SH-SY5Y (cell line): ENCODE measurements around the gene NMB.

Source experiments
- GATA2 ChIP-seq: IDR thresholded peaks from 2 replicates; pipeline ENCODE4 v1.6.1; 2011; ENCODE audit warnings: mild to moderate bottlenecking, low read depth, low read length
- GATA3 ChIP-seq: IDR thresholded peaks from 2 replicates; pipeline ENCODE4 v1.6.1; 2011; ENCODE audit warnings: low read depth, mild to moderate bottlenecking, low read length, moderate library complexity

GRCh38 chr15:84648539-84648938 is 9.5 kb downstream of the NMB start:
- TF ChIP-seq GATA2 (no peak), GATA3 (no peak)
